Activated CD8-positive, alpha-beta T cell treated with anti-CD3 and anti-CD28 coated beads for 36 hours (primary cell): ENCODE data around the gene CDKN1A. TPM values are rescaled to one million over a fixed set of nuclear protein-coding genes. Genes with fewer than 3 reads are reported as not detected.

Experiments used
- ATAC-seq: fragments of 200-7000 bp; cut with Tn5 transposase; one replicate; pipeline ENCODE4 v1.10.0; 2021; ENCODE audit warnings: mild to moderate bottlenecking, moderate library complexity
- CTCF ChIA-PET: fragments of 350-600 bp; sonication (Branson Sonifier 250); formaldehyde crosslinking; loops from one replicate; lab custom pipeline; 2021; ENCODE audit warnings: antibody characterized with exemption; lab: Charles Lee
- POLR2A ChIA-PET: fragments of 350-600 bp; sonication (Branson Sonifier 250); formaldehyde crosslinking; loops from one replicate; lab custom pipeline; 2021; ENCODE audit warnings: antibody characterized with exemption; lab: Charles Lee
- DNase-seq: peaks from one replicate; pipeline ENCODE4 v3.0.0-alpha.2; 2020
- H3K27ac Mint-ChIP-seq: one replicate; pipeline ENCODE4 v1.8.0; 2021; ENCODE audit warnings: mild to moderate bottlenecking, mixed read lengths
- H3K27me3 Mint-ChIP-seq: one replicate; pipeline ENCODE4 v1.8.0; 2021; ENCODE audit warnings: mixed read lengths
- H3K36me3 Mint-ChIP-seq: one replicate; pipeline ENCODE4 v1.8.0; 2021; ENCODE audit warnings: low read depth, mixed read lengths
- H3K4me1 Mint-ChIP-seq: one replicate; pipeline ENCODE4 v1.8.0; 2021; ENCODE audit warnings: low read depth, mixed read lengths
- H3K4me3 Mint-ChIP-seq: one replicate; pipeline ENCODE4 v1.8.0; 2021; ENCODE audit warnings: mild to moderate bottlenecking, moderate library complexity, mixed read lengths
- H3K9me3 Mint-ChIP-seq: one replicate; pipeline ENCODE4 v1.8.0; 2021; ENCODE audit warnings: mixed read lengths
- intact Hi-C: fragments of 100-400 bp; cut with micrococcal nuclease; formaldehyde crosslinking; loops from one replicate; pipeline ENCODE4 v1.10.0; 2022
- total RNA-seq, 2 experiments: library from RNA; stranded (reverse); gene quantifications; one replicate each; pipeline ENCODE4 v1.2.3, GENCODE V29; 2021
- TF ChIP-seq, protein P1 (sequence below): fragments of 200-600 bp; IDR thresholded peaks from one replicate; pipeline ENCODE4 v1.8.0; 2022; ENCODE audit warnings: antibody characterized with exemption, mild to moderate bottlenecking

Gene CDKN1A
- total RNA-seq, 2 experiments from 2014 or later = 42.3 to 47.4 TPM

- Mint-ChIP-seq H3K4me3 (no peak overlapping the region), H3K27ac (no peak overlapping the region), H3K36me3 (no peaks in the 10 kb centered on the region), H3K27me3 (no peaks in the 10 kb centered on the region), H3K4me1 (peaks cover 7% of the 10 kb centered on the region), H3K9me3 (no peaks in the 10 kb centered on the region)
- ChIA-PET CTCF (interaction anchor here (0.6 to 2.3 kb wide), 21 partner anchors 8 to 369 kb away, joined by 3 to 13 read pairs (median 3); partner anchors contain the start of genes CDKN1A and RAB44), POLR2A (interaction anchor here (0.6 to 0.9 kb wide), 4 partner anchors 18 to 119 kb away, joined by 3 to 4 read pairs (median 3); no protein-coding TSS in a partner anchor)
- intact Hi-C loops = no loop called here
- DNase-seq (peak; percentile 85), ATAC-seq (peak; percentile 57)
- TF ChIP-seq, protein P1, sequence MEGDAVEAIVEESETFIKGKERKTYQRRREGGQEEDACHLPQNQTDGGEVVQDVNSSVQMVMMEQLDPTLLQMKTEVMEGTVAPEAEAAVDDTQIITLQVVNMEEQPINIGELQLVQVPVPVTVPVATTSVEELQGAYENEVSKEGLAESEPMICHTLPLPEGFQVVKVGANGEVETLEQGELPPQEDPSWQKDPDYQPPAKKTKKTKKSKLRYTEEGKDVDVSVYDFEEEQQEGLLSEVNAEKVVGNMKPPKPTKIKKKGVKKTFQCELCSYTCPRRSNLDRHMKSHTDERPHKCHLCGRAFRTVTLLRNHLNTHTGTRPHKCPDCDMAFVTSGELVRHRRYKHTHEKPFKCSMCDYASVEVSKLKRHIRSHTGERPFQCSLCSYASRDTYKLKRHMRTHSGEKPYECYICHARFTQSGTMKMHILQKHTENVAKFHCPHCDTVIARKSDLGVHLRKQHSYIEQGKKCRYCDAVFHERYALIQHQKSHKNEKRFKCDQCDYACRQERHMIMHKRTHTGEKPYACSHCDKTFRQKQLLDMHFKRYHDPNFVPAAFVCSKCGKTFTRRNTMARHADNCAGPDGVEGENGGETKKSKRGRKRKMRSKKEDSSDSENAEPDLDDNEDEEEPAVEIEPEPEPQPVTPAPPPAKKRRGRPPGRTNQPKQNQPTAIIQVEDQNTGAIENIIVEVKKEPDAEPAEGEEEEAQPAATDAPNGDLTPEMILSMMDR = peak; percentile 51
Observed at GRCh38 chr6:36724514-36725390, 46.2 kb downstream of the CDKN1A start.

DNA sequence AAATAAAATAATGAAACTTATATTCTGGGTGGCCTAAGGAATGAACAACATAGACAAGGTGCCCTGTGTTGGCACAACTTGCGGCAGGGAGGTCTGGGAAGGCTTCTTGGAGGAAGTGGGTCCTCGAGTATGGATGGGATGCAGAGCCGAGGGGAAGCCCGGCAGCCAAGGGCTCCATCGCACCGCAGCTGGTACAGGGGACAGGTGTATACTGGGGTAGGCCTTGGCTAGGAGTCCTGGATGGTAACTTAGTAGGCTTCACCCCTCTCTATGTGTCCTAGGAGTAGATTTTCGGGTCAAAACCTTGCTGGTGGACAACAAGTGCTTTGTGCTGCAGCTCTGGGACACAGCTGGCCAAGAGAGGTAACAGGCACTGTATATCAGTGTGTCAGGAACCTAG lies 47.1 kb downstream of the CDKN1A start:
- CTCF ChIA-PET = interaction anchor here (0.9 to 2.3 kb wide), 6 partner anchors 28 to 110 kb away, joined by 3 to 13 read pairs (median 6); no protein-coding TSS in a partner anchor
- TF ChIP-seq, protein P1 = no peak
- H3K4me3 Mint-ChIP-seq = no peak overlapping the region
- no peaks in the 10 kb centered on the region for H3K27me3 Mint-ChIP-seq
- H3K9me3 Mint-ChIP-seq = no peaks in the 10 kb centered on the region
- intact Hi-C loops = no loop called here
- POLR2A ChIA-PET = no interaction called here
- H3K36me3 Mint-ChIP-seq = no peaks in the 10 kb centered on the region
- no peak overlapping the region for H3K27ac Mint-ChIP-seq
- ATAC-seq (no peak), DNase-seq (no peak)
- H3K4me1 Mint-ChIP-seq = peaks cover 7% of the 10 kb centered on the region

GRCh38 chr6:36727505-36728021 lies 49.0 kb downstream of the CDKN1A start:
- no peaks in the 10 kb centered on the region for H3K27me3 Mint-ChIP-seq
- no peaks in the 10 kb centered on the region for H3K36me3 Mint-ChIP-seq
- H3K9me3 Mint-ChIP-seq = no peaks in the 10 kb centered on the region
- CTCF ChIA-PET = interaction anchor here (1.0 kb wide), 1 partner anchor 38 kb away, joined by 3 read pairs; no protein-coding TSS in a partner anchor
- H3K4me3 Mint-ChIP-seq = no peak overlapping the region
- ATAC-seq (no peak), DNase-seq (no peak)
- H3K27ac Mint-ChIP-seq = no peak overlapping the region
- TF ChIP-seq, protein P1 = no peak
- H3K4me1 Mint-ChIP-seq = peaks cover 7% of the 10 kb centered on the region
- POLR2A ChIA-PET = no interaction called here
- intact Hi-C loops = no loop called here

DNA sequence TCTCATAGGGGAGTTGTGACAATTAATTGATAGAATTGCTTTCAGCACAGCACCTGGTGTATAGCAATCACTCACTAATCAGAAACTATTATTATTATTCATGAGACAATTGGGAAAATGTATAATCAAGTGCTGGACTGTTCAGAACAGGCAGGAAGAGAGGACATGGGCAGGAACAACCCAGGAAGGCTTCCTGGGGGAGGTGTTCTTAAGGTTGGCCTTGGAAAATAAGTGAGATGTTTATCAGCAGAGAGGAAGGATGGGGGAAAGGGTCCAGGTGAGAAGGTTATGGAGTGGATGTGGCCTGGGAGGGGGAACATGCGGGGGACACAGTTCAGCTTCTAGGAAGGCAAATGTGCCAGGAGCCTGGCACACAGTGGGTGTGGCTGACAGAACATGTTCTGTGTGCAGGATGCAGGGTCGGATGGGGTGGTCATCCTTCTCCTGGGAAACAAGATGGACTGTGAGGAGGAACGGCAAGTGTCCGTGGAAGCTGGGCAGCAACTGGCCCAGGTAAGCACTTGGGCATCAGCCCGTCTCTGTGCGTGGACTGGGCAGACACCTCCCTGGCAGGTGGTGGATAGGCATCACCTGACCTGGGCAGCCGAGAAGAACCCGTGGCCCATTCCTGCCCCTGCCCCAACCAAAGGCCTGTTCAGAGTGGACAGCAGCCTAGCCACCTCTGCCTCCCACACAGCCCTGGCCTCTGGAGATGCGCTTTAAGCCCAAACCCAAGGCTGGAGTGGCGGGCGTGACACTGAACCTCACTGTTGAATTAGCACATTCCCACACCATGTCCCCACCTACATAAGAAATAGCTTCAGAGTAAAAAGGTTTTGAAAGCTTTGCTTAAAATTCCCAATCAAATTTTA lies 50.0 kb downstream of the CDKN1A start:
- Mint-ChIP-seq H3K27ac (no peak overlapping the region), H3K27me3 (no peaks in the 10 kb centered on the region), H3K4me1 (peaks cover 10% of the 10 kb centered on the region), H3K9me3 (no peaks in the 10 kb centered on the region), H3K36me3 (no peaks in the 10 kb centered on the region), H3K4me3 (no peak overlapping the region)
- intact Hi-C loops = no loop called here
- TF ChIP-seq, protein P1 = no peak
- POLR2A ChIA-PET = no interaction called here
- DNase-seq = no peak
- CTCF ChIA-PET = interaction anchor here (0.5 to 1.3 kb wide), 3 partner anchors 31 to 42 kb away, joined by 3 to 5 read pairs (median 3); no protein-coding TSS in a partner anchor
- ATAC-seq = no peak
